Upper lobe of left lung (tissue), 4 donors: Measurements from ENCODE around the gene UBL3.

Experiments
- CTCF ChIP-seq, 6 experiments: fragments of 450-650 bp in 4 of 6; fragments of 200-600 bp in 2 of 6; sonication (generic) in 2 of 6; IDR thresholded peaks; one replicate each; pipeline ENCODE4 v1.5.1; 2016 to 2019; ENCODE audit warnings: antibody characterized with exemption in 6 of 6
- POLR2A ChIP-seq, 4 donors: fragments of 450-650 bp; IDR thresholded peaks; one replicate each; pipeline ENCODE4 v1.5.1; 2016 to 2017; ENCODE audit warnings: antibody characterized with exemption in 4 of 4, mild to moderate bottlenecking in 2 of 4

GRCh38 chr13:29882076-29882475, 31.7 kb upstream of the UBL3 start:
- TF ChIP-seq CTCF (IDR thresholded peaks at IDR 0.05) (no peak), POLR2A (IDR thresholded peaks at IDR 0.05) (no peak)
